AG09309 (cell line): ENCODE results near the gene KRTAP4-4.

Experiments used
- DNase-seq: peaks from one replicate; pipeline ENCODE4 v3.0.0-alpha.2; 2010; ENCODE audit warnings: low read depth
- H3K4me3 ChIP-seq: 2 replicates; pipeline ENCODE4 v1.5.1; 2011; ENCODE audit warnings: mild to moderate bottlenecking, low read depth, low read length, moderate library complexity; ENCODE audit not compliant: control insufficient read depth
- CTCF ChIP-seq: IDR thresholded peaks from 2 replicates; pipeline ENCODE4 v1.5.1; 2011; ENCODE audit warnings: mild to moderate bottlenecking, low read depth, low read length, inconsistent platforms; ENCODE audit not compliant: insufficient read depth, control insufficient read depth; ENCODE audit errors: missing control alignments

Gene KRTAP4-4

GRCh38 chr17:41184480-41184961 lies 24.0 kb upstream of the KRTAP4-4 start, which contains the start of gene KRTAP4-1:
Gene KRTAP4-1 (minus strand): TSS chr17:41184911. CDS start chr17:41184854, 57 bp downstream.
- no peak for TF ChIP-seq CTCF
- H3K4me3 ChIP-seq, result no peak within 1 kb of the TSS
- DNase-seq, result no peak

GRCh38 chr17:41178843-41179616 lies 18.5 kb upstream of the KRTAP4-4 start:
- H3K4me3 ChIP-seq, result no peak overlapping the region
- peak; percentile 10 for DNase-seq
- TF ChIP-seq CTCF, result no peak

GRCh38 chr17:41178341-41178740 lies 17.8 kb upstream of the KRTAP4-4 start:
- peak; percentile 23 for DNase-seq
- TF ChIP-seq CTCF, result no peak
- H3K4me3 ChIP-seq, result no peak overlapping the region

- no peak for DNase-seq
- no peak for TF ChIP-seq CTCF
- H3K4me3 ChIP-seq, result no peak within 1 kb of the TSS
Measured at GRCh38 chr17:41177727-41178271, 17.3 kb upstream of the KRTAP4-4 start, which contains the start of gene KRTAP4-2. Gene KRTAP4-2 (minus strand): TSS chr17:41178221. CDS start chr17:41178164, 57 bp downstream.

GRCh38 chr17:41176744-41177387 lies 16.3 kb upstream of the KRTAP4-4 start:
- H3K4me3 ChIP-seq, result no peak overlapping the region
- no peak for DNase-seq
- no peak for TF ChIP-seq CTCF

- TF ChIP-seq CTCF, result no peak
- DNase-seq, result peak; percentile 67
- H3K4me3 ChIP-seq, result no peak overlapping the region
Measured at GRCh38 chr17:41171886-41172285, 11.3 kb upstream of the KRTAP4-4 start.
